IPS DF 4.7 (cell line): ENCODE data around the gene HOMER3.
"Not testable (repeated sequence)": the region's sequence is repeated elsewhere in the genome, so short reads cannot be mapped to it uniquely, and the experiment has no call there.

ENCODE experiments used
- DNase-seq: peaks from one replicate; pipeline ENCODE4 v3.0.0-alpha.2; 2013; ENCODE audit warnings: low spot score; ENCODE audit errors: extremely low read depth

Gene HOMER3

GRCh38 chr19:18924684-18925213, 16.3 kb downstream of the HOMER3 start:
- DNase-seq = no peak

GRCh38 chr19:18922228-18922985, 18.6 kb downstream of the HOMER3 start:
- no peak for DNase-seq

- DNase-seq = no peak
These were observed 19.4 kb downstream of the HOMER3 start for GRCh38 chr19:18921593-18921992.

- DNase-seq = no peak
These were observed 20.6 kb downstream of the HOMER3 start for GRCh38 chr19:18920400-18920799.

GRCh38 chr19:18919900-18920214, 21.2 kb downstream of the HOMER3 start:
- no peak for DNase-seq

- peak; percentile 99 for DNase-seq
These were observed 21.7 kb downstream of the HOMER3 start, which contains the start of the genes COPE and DDX49 for GRCh38 chr19:18919086-18919899. Gene COPE, minus strand, starts transcription at chr19:18919387. Its CDS starts 39 bp downstream, at chr19:18919348. Gene DDX49, plus strand, starts transcription at chr19:18919715. Its CDS starts 27 bp downstream, at chr19:18919742.

GRCh38 chr19:18917593-18917992, 23.4 kb downstream of the HOMER3 start:
- DNase-seq = not testable (repeated sequence)

- DNase-seq = no peak
These were observed 25.4 kb downstream of the HOMER3 start for GRCh38 chr19:18915639-18916038.

- no peak for DNase-seq
These were observed 27.6 kb downstream of the HOMER3 start for GRCh38 chr19:18913466-18913865.

- no peak for DNase-seq
These were observed 28.1 kb downstream of the HOMER3 start for GRCh38 chr19:18912933-18913332.

- no peak for DNase-seq
These were observed 30.1 kb downstream of the HOMER3 start for GRCh38 chr19:18910801-18911436.

- DNase-seq = no peak
These were observed 31.0 kb downstream of the HOMER3 start for GRCh38 chr19:18910010-18910409.

- DNase-seq = no peak
These were observed 31.9 kb downstream of the HOMER3 start for GRCh38 chr19:18908917-18909619.

- DNase-seq = no peak
These were observed 34.2 kb downstream of the HOMER3 start for GRCh38 chr19:18906605-18907519.

GRCh38 chr19:18905513-18906236, 35.3 kb downstream of the HOMER3 start:
- DNase-seq = no peak

- DNase-seq = no peak
These were observed 36.0 kb downstream of the HOMER3 start for GRCh38 chr19:18905058-18905456.

GRCh38 chr19:18904334-18905057, 36.5 kb downstream of the HOMER3 start:
- no peak for DNase-seq

GRCh38 chr19:18903156-18904037, 37.6 kb downstream of the HOMER3 start:
- DNase-seq = no peak
